22Rv1 (cell line): ENCODE measurements around the gene KCNK7.

Experiments
- ZFX ChIP-seq: fragments of 450-650 bp; IDR thresholded peaks from 2 replicates; pipeline ENCODE4 v1.6.1; 2017; ENCODE audit warnings: antibody characterized with exemption, borderline replicate concordance
- TF ChIP-seq, protein P1 (sequence below): fragments of 450-650 bp; IDR thresholded peaks from 2 replicates; pipeline ENCODE4 v1.5.1; 2017; ENCODE audit warnings: mild to moderate bottlenecking

DNA sequence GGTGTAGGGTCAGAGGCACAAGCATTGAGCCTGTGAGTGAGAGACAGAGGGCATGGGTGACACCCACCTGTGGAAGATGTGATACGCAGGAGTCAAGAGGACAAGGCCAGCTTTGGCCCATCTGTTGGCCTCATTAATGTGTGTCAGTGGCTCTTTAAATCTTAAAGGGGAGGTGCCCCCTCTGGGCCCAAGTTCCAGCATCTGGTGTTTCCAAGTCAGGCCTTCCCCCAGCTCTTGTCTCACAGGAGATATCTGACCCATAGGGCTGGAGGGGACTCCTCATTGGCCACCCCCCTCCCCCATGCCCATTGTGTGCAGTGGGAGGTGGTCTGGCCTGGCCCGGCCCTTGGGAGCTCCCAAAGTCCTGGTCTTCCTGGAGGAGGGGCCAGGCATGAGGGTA lies 8.9 kb downstream of the KCNK7 start:
- TF ChIP-seq, protein P1, sequence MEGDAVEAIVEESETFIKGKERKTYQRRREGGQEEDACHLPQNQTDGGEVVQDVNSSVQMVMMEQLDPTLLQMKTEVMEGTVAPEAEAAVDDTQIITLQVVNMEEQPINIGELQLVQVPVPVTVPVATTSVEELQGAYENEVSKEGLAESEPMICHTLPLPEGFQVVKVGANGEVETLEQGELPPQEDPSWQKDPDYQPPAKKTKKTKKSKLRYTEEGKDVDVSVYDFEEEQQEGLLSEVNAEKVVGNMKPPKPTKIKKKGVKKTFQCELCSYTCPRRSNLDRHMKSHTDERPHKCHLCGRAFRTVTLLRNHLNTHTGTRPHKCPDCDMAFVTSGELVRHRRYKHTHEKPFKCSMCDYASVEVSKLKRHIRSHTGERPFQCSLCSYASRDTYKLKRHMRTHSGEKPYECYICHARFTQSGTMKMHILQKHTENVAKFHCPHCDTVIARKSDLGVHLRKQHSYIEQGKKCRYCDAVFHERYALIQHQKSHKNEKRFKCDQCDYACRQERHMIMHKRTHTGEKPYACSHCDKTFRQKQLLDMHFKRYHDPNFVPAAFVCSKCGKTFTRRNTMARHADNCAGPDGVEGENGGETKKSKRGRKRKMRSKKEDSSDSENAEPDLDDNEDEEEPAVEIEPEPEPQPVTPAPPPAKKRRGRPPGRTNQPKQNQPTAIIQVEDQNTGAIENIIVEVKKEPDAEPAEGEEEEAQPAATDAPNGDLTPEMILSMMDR, result no peak
- no peak for TF ChIP-seq ZFX
